Adipocyte (in vitro differentiated cells): ENCODE results near the gene SNAP29.
"Not testable (repeated sequence)": the region's sequence is repeated elsewhere in the genome, so short reads cannot be mapped to it uniquely, and the experiment has no call there.

Experiments used
- DNase-seq: peaks from one replicate; pipeline ENCODE4 v3.0.0-alpha.2; 2015; ENCODE audit warnings: low read depth
- H3K27me3 ChIP-seq: replicated peaks from 2 replicates; pipeline ENCODE4 v1.7.0; 2013; ENCODE audit warnings: mild to moderate bottlenecking, low read length, moderate library complexity; ENCODE audit not compliant: control insufficient read depth, insufficient read depth
- H3K36me3 ChIP-seq: 2 replicates; pipeline ENCODE4 v1.7.0; 2013; ENCODE audit warnings: low read length, mild to moderate bottlenecking, moderate library complexity; ENCODE audit not compliant: control insufficient read depth, insufficient read depth, severe bottlenecking
- H3K4me1 ChIP-seq: 2 replicates; pipeline ENCODE4 v1.7.0; 2013; ENCODE audit warnings: mild to moderate bottlenecking, low read length, moderate library complexity; ENCODE audit not compliant: control insufficient read depth, insufficient read depth
- H3K4me3 ChIP-seq: 2 replicates; pipeline ENCODE4 v1.7.0; 2013; ENCODE audit warnings: mild to moderate bottlenecking, low read length, moderate library complexity
- H3K9ac ChIP-seq: 2 replicates; pipeline ENCODE4 v1.7.0; 2013; ENCODE audit warnings: mild to moderate bottlenecking, low read length, moderate library complexity
- H3K9me3 ChIP-seq: 2 replicates; pipeline ENCODE4 v1.7.0; 2013; ENCODE audit warnings: mild to moderate bottlenecking, low read length, moderate library complexity; ENCODE audit not compliant: control insufficient read depth

SNAP29 gene

DNA sequence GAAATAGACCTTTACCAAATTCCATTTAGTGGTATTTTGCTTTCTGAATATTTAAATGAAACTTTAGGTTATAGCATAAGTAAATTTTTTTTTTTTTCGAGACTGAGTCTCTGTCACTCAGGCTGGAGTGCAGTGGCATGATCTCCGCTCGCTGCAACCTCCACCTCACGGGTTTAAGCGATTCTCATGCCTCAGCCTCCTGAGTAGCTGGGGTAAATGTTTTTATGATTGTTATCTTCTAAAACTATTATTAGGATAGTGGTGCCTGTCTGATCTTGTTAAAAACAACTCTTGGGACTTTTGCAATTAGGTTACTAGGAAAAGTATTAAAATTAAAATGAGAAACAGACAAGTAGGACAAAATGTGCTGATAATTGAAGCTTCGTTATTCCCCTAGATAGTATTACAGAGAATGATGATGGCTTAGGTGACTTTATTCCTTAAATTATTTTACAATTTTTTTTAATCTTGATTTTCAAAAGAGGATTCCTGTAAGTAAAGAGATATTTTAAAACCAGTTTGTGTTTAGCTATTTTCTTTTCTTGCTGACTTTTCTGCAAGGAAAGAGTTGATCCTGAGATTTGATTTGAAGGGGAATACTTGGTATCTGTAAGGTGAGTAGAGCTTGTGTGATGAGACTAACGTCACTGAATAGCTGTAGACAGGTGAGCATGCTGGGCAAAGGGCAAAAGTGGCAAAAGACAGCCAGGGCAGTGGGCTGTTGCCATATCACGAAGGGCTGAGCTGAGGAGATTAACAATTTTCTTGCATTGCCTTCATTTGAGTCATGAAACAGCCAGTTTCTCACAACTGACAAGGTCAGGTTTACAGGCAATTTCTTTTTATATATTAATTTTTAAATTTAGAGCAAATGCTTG, 79.2 kb downstream of the SNAP29 start:
- Histone ChIP-seq H3K27me3 (no peaks in the 10 kb centered on the region), H3K36me3 (peaks cover 20% of the 10 kb centered on the region), H3K4me3 (no peak overlapping the region), H3K9ac (no peak overlapping the region), H3K9me3 (no peaks in the 10 kb centered on the region), H3K4me1 (peaks cover 22% of the 10 kb centered on the region)
- no peak for DNase-seq

DNA sequence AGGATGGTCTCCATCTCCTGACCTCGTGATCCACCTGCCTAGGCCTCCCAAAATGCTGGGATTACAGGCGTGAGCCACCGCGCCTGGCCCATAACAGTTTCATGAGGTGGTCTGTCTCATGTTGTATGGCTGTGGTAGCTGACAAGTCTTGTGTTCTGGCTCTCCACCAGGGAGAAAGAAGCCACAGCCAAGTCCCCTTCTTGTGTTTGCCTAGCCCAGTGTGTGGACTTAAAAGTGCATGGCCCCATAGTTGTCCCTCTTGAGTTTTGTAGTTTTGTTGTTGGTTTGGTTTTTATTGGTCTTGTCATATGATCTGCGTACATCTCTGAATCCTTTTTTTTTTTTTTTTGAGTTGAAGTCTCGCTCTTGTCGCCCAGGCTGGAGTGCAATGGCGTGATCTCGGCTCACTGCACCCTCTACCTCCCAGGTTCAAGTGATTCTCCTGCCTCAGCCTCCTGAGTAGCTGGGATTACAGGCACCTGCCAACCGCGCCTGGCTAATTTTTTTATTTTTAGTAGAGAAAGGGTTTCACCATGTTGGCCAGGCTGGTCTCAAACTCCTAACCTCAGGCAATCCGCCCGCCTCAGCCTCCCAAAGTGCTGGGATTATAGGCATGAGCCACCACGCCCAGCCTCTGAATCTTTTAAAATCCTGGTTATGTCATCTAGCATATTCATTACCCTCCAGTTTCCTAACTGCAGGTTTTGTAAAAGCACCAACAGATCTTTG, 80.8 kb downstream of the SNAP29 start:
- H3K36me3 ChIP-seq, result peaks cover 12% of the 10 kb centered on the region
- DNase-seq, result not testable (repeated sequence)

DNA sequence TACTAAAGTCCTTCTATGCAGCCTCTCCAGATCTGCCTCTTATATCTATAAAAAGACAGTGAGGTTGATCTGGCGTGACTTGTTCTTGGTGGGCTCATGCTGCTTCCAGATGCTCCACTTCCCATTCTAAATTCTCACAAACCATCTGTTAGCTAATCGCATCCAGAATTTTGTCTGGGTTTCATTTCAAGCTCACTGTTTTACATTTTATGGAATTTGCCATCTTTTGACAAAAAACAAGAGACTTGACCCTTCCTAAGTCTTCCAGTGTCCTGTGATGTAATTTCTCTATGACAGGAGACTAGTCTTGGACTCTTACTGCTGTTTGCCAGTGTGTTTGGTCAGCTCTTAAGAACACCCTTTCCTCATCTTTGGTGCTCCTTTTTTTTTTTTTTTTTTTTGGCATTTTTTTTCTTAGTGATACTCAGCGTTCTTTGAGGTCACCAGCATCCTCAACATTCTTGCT, 81.4 kb downstream of the SNAP29 start:
- Histone ChIP-seq H3K4me1 (peaks cover 22% of the 10 kb centered on the region), H3K27me3 (no peaks in the 10 kb centered on the region), H3K9me3 (no peaks in the 10 kb centered on the region), H3K36me3 (peaks cover 8% of the 10 kb centered on the region), H3K9ac (no peak overlapping the region), H3K4me3 (no peak overlapping the region)
- DNase-seq, result peak; percentile 38

More for the DNA sequence above, 80.8 kb downstream of the SNAP29 start:
- not testable (repeated sequence) for H3K4me3 ChIP-seq, H3K9ac ChIP-seq, H3K27me3 ChIP-seq, H3K9me3 ChIP-seq
- peaks cover 22% of the 10 kb centered on the region for H3K4me1 ChIP-seq
